IPS-11a (cell line): ENCODE results near the gene DPP10.
"Not testable (repeated sequence)": the region's sequence is repeated elsewhere in the genome, so short reads cannot be mapped to it uniquely, and the experiment has no call there.

Source experiments
- H3K4me3 ChIP-seq: one replicate; pipeline ENCODE4 v1.5.1; 2013; ENCODE audit warnings: low read depth, low read length, control low read depth

Gene DPP10

DNA sequence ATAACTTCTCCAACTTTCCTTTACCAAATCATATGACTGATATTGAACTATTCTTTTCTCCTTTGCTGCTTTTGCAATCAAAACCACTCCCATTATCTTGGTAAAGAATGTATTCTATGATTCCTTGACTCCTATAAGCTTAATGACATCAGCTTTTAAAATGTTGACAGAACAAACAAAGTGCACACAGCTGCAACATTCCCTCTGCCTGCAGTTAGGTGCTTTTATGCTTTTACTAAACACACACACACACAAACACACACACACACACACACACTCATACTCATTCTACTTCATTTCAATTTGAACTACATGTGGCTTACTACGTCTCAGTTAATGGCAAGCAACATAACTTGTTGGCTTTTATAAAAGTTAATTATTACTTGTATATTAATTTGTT is 946.6 kb downstream of the DPP10 start:
- H3K4me3 ChIP-seq: no peak overlapping the region

DNA sequence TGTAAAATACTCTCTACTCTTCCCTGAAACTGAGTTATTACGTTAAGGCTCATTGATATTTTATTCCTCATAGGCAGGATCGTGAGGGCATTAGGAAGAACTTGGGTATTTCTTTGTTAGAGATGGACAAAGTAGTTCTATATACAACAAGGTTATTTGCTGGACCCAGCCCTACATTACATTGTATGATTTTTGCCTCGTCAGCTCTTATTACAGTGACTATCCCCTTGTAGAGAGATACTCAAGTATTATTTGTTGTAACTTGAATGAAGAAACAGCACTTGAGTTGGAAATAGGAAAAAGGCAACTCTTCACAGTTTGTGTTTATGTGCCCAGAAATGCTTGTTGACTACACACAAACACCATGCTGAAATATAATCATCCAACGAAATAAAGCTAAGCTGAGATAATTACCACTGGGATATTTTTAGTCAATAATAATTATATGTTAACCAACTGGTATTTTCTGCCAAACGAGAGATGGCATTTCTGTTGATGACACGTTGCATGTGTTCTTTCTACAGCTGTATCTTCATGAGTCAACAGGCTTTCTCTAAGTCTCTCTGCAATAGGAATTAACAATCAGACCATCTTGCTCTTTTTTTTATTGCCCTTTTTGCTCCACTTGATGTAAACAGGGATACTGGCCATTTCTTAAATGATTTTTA is 947.6 kb downstream of the DPP10 start:
- H3K4me3 ChIP-seq: no peak overlapping the region

DNA sequence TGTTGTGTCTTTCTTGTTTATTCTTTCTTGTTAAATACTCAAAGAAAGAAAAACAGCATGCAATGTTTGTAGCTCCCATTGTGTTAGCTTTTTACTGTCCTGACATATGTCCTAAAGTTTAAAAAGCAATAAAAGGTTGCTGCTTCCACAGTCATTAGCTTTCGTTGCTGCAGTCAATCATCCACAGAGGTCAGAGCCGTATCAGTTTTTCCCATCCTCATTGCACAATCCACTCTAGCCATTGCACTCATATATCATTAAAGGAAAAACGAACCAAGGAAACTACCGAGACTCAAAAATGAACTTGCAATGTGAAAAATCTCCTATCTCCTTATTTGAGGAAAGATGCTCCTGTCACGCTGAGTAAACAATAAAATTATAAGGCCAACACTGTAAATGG is 954.1 kb downstream of the DPP10 start:
- H3K4me3 ChIP-seq: no peak overlapping the region

DNA sequence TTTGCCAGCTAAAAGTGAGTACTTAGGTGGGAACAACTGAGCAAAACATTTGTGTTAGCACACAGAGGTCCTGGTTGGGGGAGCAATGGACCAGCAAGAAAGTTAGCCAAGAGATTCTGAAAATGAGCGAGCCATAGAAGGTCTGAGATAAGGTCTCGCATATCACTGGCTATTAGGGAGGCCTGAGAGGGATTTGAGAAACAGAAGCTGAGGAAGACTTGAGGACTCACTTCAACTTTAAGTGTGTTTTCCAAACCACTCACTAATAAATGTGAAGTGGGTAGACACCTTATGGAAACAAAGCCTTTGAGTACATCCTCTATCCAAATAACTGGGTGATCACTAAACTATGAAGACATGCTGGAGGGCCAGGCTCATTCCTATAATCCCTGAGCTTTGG is 958.5 kb downstream of the DPP10 start:
- H3K4me3 ChIP-seq: no peak overlapping the region

DNA sequence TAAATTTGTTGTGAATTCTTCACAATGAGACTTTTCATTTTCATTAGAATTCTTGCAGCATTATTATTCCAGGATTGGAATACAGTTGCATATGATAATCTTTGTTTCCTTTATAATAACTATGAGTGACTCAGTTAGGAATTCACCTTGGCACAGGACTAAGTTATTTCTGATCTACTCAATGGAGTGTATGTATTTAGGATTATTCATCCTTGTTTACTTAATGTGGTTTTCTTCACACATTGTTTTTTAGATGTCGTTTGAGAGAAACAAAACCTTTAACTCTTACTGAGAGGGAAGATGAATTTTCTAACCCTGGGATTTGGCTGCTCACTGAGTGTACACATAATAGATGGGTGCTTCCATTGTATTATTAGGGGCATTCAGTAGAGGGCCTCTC is 970.1 kb downstream of the DPP10 start:
- no peak overlapping the region for H3K4me3 ChIP-seq

DNA sequence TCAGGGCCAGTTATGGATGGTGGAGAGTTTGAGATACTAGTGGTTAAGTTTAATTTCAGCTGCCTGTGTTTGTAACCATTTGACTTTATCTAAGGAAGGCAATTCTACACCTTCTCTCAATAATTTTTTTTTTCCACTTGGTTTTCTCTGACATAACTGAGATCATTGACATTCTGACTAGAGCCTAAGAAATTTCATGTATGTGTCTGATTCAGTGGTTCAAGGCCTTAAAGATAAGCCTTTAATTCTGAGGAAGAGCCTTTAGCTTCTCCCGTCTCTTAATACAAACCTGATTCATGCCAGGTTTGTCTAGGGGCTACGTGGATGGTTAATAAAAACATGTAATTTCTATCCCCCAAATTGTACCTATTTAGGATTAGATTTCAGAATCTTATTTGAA is 971.4 kb downstream of the DPP10 start:
- no peak overlapping the region for H3K4me3 ChIP-seq

DNA sequence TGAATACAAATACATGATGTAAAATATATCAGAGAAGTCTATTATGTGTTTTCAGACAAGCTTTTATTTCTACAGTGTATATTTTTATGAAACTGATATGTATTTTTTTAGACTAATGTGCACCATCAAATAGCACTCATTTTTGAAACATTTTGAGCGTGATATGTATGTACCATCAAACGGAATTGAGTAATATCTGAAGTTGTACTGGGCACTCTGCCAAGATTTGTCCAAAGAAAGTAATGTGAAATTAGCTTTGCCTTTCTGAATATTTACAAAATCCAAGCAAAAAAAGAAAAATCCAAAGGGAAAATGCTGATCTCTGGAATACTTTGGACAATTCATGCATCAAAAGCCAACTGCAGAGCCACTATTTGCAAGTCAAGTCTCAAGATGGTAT is 972.0 kb downstream of the DPP10 start:
- H3K4me3 ChIP-seq: no peak overlapping the region

DNA sequence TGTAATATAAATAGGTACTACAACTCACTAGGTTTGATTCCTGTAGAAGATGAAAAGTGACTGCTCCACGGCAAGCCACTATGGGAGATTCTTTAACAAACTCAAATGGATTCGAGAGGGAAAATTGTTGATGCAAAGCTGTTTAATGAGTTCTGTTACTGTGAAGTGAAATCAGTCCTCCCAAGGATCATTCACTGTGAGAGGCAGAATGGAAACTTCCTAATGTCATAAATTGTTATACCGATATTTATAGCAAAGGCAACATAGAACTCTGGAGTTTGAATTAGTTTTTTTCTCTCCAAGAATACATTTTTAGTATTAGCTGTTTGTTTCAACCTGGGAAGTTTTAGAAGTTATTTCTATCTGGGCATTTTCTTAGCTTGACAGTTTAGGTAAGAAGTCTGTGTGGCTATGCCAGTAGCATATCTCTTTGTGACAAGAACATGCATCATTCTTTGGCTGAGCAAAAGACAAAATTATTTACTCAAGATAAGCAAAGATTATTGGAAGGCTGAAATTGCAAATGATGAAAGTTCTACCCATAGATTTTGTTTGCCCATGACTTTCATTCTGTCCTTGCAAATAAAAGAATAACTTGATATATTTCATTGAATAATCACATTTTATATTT is 979.7 kb downstream of the DPP10 start:
- no peak overlapping the region for H3K4me3 ChIP-seq

DNA sequence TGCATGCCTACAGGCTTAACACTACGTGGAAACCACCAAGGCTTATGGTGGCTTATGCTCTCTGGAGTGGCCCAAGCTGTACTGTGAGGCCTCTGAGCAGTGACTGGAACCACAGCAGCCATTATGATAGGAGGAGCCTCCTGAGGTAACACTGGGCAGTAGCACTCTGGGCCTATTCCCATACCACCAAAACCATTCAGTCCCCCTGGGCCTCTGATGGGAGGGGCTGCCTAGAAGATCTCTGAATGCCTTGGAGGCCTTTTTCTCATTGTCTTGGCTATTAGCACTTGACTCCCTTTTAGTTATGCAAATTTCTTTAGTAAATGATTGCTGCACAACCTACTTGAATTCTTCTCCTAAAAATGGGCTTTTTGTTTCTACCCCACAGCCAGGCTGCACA is 985.0 kb downstream of the DPP10 start:
- no peak overlapping the region for H3K4me3 ChIP-seq

DNA sequence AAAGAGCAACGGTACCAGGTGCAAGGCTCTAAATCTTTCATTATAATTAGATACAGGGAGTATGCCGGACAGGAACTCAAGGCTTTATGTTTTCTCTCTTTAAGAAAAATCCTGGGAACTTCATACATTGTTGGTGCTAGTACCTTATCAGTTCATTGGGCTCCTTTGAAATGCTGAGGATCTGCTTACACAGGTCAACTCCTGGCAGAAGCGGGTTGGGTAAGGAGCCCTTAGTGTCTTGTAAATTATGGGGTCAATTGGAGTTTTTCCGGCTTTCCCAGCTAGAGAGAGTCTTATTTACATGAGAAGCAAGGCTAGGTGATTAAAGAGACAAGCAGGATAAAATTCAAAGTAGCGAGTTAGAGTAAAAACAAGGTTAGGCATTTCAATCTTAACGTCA is 998.3 kb downstream of the DPP10 start:
- H3K4me3 ChIP-seq: not testable (repeated sequence)

DNA sequence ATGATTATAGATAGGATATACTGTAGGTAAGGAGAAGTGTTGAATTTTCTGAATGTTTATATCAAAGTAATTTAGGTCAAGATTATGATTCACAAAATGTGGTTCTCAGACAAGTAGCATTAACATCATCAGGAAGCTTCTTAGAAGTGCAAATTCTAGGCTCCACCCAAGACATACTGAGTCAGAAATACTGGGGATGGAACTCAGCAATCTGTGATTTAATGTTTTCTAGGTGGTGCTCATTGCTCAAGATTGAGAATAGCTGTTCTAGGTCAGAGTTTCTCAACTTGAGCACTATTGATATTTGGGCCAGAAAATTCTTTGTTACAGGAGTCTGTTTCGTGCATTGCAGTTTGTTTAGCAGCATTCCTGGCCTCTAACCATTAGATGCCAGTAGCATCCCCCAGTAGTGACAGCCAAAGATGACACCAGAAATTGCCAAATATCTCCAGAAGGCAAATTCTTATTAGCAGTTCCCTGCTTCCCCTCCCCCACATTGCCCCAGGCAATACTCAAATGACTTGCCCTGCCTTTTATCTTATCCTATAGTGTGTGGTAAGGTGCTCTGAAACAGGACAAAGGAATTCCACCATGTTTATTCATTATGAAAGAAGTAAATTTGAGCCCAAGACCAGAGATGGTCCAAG is 1001.2 kb downstream of the DPP10 start:
- H3K4me3 ChIP-seq: no peak overlapping the region

DNA sequence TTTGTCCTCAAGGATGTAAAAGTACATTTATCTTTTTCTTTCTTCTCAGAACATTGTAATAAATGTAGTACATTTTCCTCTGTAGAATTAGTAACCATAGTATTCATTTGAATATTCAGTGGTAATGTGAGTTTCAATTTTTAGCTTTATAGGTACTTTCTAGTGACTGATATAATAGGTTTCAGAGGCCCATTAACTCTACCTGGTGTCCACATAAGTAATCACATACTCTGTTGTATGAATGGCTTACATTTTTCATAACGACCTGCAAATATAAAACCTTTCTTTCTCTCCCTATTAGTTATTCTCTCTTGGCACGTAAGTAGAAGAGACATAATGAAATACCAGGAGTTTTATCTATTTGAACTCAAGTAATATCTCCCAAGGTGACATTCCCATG is 1017.6 kb downstream of the DPP10 start:
- no peak overlapping the region for H3K4me3 ChIP-seq

DNA sequence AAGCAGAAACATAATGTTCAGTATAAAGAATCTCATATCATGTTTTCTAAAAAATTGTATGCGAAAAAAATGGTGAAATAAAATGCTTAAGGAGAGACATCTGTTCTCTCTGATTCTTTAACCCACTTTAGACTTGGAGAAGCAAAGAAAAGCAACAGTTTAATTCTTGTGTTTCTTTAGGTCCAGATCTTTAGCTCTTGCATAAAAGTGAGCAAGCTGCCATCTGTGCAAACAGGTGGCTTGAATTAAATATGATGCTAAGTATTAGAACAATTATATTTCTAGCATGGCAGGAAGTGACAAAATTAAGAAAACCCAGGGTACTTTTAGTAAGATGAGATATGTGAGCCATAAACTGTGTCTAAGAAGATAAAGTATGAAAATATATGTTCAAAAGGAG is 1038.3 kb downstream of the DPP10 start:
- H3K4me3 ChIP-seq: no peak overlapping the region

DNA sequence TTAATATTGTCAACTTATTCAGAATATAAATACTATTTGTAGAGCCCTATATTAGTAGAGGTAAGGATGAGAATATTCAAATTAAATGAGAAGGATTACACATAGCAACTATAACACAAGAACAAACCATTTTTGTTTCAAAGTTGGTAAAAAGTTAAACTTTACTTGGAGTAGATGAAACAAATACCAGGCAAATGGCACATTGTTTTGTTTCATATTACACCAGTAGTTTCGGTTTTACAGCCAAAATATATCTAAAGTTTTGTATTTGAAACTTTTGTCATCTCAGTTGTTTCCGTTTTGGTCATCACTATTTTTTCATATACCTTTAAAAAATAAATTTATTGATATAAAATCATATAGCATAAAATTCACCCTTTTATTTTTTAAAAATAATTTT is 1039.4 kb downstream of the DPP10 start:
- H3K4me3 ChIP-seq: no peak overlapping the region

DNA sequence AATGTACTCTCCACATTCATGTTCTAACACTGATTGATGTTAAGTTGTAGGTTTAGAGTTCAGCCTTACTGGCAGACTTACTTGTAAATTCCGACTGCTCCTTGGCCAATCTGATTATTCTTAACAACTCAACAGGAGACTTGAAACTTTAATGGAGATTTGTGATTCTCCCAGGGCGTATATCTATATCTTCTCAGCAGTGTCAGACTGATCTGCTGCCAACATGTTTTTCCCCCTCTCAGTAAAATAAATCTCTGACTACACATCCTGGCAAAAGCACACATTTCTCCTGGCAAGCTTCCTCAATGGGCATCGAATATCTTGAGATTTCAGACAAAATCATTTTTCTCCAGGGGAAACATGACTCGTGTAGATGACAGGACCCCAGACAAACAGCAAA is 1041.2 kb downstream of the DPP10 start:
- H3K4me3 ChIP-seq: no peak overlapping the region

DNA sequence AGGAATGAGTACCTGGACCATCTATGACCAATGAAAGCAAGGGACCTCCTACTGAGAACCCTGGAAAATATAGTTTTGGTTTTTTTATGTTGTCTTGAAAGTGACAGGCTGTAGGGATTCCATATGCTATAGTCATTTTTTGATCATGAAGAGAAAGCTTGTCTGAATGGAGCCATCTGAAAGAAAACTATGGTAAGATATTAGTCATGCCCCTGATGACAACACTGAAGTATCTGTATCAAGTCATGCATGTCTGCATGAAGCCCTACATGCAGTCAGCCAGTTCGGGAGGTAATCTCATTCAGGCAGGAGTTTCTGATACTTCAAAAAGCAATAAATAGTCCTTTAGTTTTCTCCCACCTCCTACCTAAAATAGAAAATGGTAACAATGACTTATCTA is 1042.0 kb downstream of the DPP10 start:
- no peak overlapping the region for H3K4me3 ChIP-seq

DNA sequence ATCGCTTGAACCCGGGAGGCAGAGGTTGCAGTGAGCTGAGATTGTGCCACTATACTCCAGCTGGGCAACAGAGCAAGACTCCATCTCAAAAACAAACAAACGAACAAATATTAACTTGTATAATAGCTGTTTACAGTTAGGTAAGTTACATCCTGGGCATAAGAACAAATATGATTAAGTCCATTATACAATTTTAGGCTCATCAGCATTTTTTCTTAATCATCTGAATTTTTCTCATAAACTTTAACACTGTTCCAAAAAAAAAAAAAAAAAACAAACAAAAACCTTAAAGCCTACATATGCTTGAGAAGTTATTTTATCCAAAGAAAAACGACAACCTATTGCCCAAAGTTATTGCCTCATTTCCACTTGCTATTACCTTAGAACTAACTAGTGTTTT is 1042.5 kb downstream of the DPP10 start:
- H3K4me3 ChIP-seq: no peak overlapping the region

DNA sequence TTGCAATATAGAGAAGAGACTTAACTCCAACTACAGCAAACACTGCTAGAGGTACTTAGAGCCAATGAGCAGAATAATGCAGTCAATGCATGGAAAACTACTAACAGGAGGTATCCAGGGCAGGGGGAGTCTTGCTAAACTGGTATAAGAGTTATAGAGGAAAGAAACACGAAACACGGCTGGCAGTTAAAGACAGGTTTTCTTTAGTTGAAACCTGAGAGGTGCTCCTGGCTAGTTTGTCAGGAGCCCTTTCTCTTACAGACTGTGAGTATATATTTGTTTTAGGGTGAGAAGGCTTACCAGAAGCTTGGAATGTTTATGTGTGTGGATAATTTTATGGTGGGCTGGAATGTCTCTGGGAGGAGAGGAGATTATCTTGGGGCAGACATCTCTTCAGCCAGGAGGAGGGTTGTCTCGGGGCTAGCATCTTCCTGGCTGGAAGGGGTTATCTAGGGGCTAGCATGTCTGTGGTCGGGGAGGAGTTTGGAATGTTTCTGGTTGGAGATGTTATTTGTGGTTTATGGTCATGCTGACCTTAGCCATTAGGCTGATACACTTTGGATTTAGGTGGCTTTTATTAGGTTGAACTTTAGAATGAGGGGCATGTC is 1048.8 kb downstream of the DPP10 start:
- H3K4me3 ChIP-seq: no peak overlapping the region

DNA sequence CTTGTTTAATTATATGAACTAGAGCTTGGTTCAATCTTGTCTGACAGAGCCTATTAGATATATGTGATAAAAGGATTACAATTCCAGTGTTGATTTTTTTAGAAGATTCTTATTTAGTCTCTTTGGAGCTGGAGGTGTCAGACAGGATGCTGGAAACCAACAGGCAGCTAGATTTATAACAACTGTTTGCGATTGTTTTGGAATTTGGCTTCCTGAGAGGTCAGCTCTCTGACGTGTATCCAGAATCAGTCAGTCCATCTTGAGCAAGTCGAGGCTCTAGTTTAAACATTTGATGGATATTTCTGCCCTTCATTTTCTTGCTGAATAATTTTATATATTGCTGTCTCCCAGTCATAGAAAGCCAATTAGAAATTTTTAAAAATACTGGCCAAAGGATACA is 1062.9 kb downstream of the DPP10 start:
- H3K4me3 ChIP-seq: no peak overlapping the region

DNA sequence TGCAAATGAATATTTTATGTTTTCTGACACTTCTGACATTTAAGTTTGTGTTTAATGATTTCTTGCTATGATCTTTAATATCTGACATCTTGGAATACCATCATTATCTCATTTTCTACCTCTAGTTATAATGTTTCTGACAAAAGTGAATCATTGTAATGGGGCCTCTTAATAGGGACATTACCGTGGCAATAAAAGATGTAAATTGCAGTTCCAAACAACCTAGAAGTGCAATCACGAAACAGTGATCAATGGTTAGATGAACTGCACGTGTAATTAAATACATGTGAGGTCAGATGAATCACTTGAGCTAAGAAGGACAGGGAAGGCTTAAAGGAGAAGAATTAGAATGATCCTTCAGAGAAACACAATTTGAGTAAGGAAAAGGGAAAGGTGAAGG is 1078.3 kb downstream of the DPP10 start:
- H3K4me3 ChIP-seq: no peak overlapping the region

DNA sequence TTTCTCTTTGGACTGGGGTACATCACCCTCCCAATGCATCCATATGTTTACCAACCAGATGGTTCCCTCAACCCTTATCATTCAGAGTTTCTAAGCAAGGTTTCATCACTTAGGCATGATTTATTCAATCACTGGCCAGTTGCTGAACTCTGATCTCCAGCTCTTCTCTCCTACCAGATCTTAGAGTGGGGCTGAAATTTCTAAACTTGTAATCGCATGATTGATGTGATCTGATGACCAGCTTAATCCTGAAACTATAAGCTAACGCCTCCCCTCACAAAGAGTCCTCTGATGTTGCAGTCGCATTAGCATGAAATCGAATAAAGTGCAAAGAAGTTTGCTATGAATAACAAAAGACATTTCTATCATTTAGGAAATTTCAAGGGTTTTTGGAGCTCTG is 1082.0 kb downstream of the DPP10 start:
- H3K4me3 ChIP-seq: no peak overlapping the region

DNA sequence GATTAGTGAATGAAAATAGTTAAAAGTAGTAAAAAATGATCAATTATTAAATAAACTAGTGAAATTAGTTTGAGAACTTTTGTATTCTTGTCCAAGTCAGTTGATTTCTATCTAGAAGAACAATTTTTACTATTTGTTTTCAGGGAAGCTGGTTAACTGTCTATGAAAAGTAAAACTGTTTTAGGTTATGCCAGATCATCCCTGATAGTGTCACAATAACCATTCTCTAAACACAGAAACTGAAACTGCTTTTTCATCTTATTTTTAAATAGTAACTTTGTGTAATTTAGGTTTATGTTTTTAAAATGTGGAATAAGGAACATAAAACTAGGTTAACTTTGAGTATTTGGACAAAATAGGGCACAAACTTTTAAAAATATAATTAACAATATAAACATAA is 1087.2 kb downstream of the DPP10 start:
- no peak overlapping the region for H3K4me3 ChIP-seq
